Stimulated activated memory B cell treated with anti-CD40 and anti-IgM and Interleukin-4, amounts not matched to agents 10 μg/mL and 1 μg/mL and 100 μg/mL, for 72 hours (primary cell): Measurements from ENCODE around the gene ETFB.
A peak's percentile ranks its signal among the peaks of the same experiment; 100 is the strongest.
"Not testable (repeated sequence)": the region's sequence is repeated elsewhere in the genome, so short reads cannot be mapped to it uniquely, and the experiment has no call there.

Experiments used
- ATAC-seq: fragments of 150-1000 bp; cut with Tn5 transposase; 2 replicates; pipeline ENCODE4 v1.10.0; 2021
- H3K27ac Mint-ChIP-seq: one replicate; pipeline ENCODE4 v1.8.0; 2022; ENCODE audit warnings: mild to moderate bottlenecking, mixed read lengths
- H3K27me3 Mint-ChIP-seq: one replicate; pipeline ENCODE4 v1.8.0; 2022; ENCODE audit warnings: mixed read lengths
- H3K36me3 Mint-ChIP-seq: one replicate; pipeline ENCODE4 v1.8.0; 2022; ENCODE audit warnings: mixed read lengths
- H3K4me1 Mint-ChIP-seq: one replicate; pipeline ENCODE4 v1.8.0; 2022; ENCODE audit warnings: mixed read lengths
- H3K4me3 Mint-ChIP-seq: one replicate; pipeline ENCODE4 v1.8.0; 2022; ENCODE audit warnings: mild to moderate bottlenecking, moderate library complexity, mixed read lengths
- H3K9me3 Mint-ChIP-seq: one replicate; pipeline ENCODE4 v1.8.0; 2022; ENCODE audit warnings: mixed read lengths

Gene ETFB

GRCh38 chr19:51365965-51366388 is at the start of gene ETFB:
Gene ETFB (minus strand): TSS chr19:51366388. CDS start chr19:51366326, 62 bp downstream.
- H3K4me1 Mint-ChIP-seq, result peaks cover 57% of the 10 kb centered on the region
- no peak for ATAC-seq
- H3K4me3 Mint-ChIP-seq, result peak within 1 kb of the TSS; percentile 94
- no peaks in the 10 kb centered on the region for H3K9me3 Mint-ChIP-seq
- H3K27ac Mint-ChIP-seq, result peak within 1 kb of the TSS; percentile 89
- no peaks in the 10 kb centered on the region for H3K27me3 Mint-ChIP-seq
- no peaks in the 10 kb centered on the region for H3K36me3 Mint-ChIP-seq

- Mint-ChIP-seq H3K27me3 (no peaks in the 10 kb centered on the region), H3K9me3 (no peaks in the 10 kb centered on the region), H3K4me3 (no peak overlapping the region), H3K27ac (peak overlapping the region; percentile 71), H3K36me3 (peaks cover 52% of the 10 kb centered on the region), H3K4me1 (peaks cover 61% of the 10 kb centered on the region)
- no peak for ATAC-seq
These were observed 49.0 kb upstream of the ETFB start for GRCh38 chr19:51415187-51415586.

- no peak overlapping the region for H3K27ac Mint-ChIP-seq
- no peaks in the 10 kb centered on the region for H3K27me3 Mint-ChIP-seq
- peaks cover 45% of the 10 kb centered on the region for H3K36me3 Mint-ChIP-seq
- H3K4me1 Mint-ChIP-seq, result peaks cover 50% of the 10 kb centered on the region
- H3K4me3 Mint-ChIP-seq, result no peak overlapping the region
- H3K9me3 Mint-ChIP-seq, result no peaks in the 10 kb centered on the region
- ATAC-seq, result no peak
These were observed 45.0 kb upstream of the ETFB start for GRCh38 chr19:51410950-51411748.

- peaks cover 18% of the 10 kb centered on the region for H3K36me3 Mint-ChIP-seq
- no peaks in the 10 kb centered on the region for H3K9me3 Mint-ChIP-seq
- peaks cover 21% of the 10 kb centered on the region for H3K4me1 Mint-ChIP-seq
- H3K27me3 Mint-ChIP-seq, result no peaks in the 10 kb centered on the region
- H3K27ac Mint-ChIP-seq, result no peak overlapping the region
- peak; percentile 76 for ATAC-seq
- no peak overlapping the region for H3K4me3 Mint-ChIP-seq
These were observed 41.4 kb upstream of the ETFB start for GRCh38 chr19:51407511-51408131.

- Mint-ChIP-seq H3K27ac (no peak overlapping the region), H3K4me1 (peaks cover 5% of the 10 kb centered on the region), H3K27me3 (no peaks in the 10 kb centered on the region), H3K9me3 (peaks cover 7% of the 10 kb centered on the region), H3K36me3 (peaks cover 10% of the 10 kb centered on the region), H3K4me3 (no peak overlapping the region)
- ATAC-seq, result no peak
These were observed 35.9 kb upstream of the ETFB start for GRCh38 chr19:51402117-51402516.

GRCh38 chr19:51399936-51400335 is 33.7 kb upstream of the ETFB start:
- not testable (repeated sequence) for H3K9me3 Mint-ChIP-seq, H3K27me3 Mint-ChIP-seq, H3K4me3 Mint-ChIP-seq, H3K27ac Mint-ChIP-seq, ATAC-seq
- peaks cover 18% of the 10 kb centered on the region for H3K4me1 Mint-ChIP-seq
- H3K36me3 Mint-ChIP-seq, result peaks cover 10% of the 10 kb centered on the region

- H3K27me3 Mint-ChIP-seq, result no peaks in the 10 kb centered on the region
- no peak overlapping the region for H3K27ac Mint-ChIP-seq
- ATAC-seq, result no peak
- H3K36me3 Mint-ChIP-seq, result peaks cover 10% of the 10 kb centered on the region
- H3K4me1 Mint-ChIP-seq, result peaks cover 25% of the 10 kb centered on the region
- peaks cover 10% of the 10 kb centered on the region for H3K9me3 Mint-ChIP-seq
- H3K4me3 Mint-ChIP-seq, result no peak overlapping the region
These were observed 33.0 kb upstream of the ETFB start for GRCh38 chr19:51399231-51399630.

- Mint-ChIP-seq H3K36me3 (peaks cover 10% of the 10 kb centered on the region), H3K27ac (no peak overlapping the region), H3K4me3 (no peak overlapping the region), H3K4me1 (peaks cover 32% of the 10 kb centered on the region), H3K27me3 (no peaks in the 10 kb centered on the region), H3K9me3 (peaks cover 10% of the 10 kb centered on the region)
- ATAC-seq, result no peak
These were observed 32.0 kb upstream of the ETFB start for GRCh38 chr19:51398096-51398704.

- not testable (repeated sequence) for H3K27me3 Mint-ChIP-seq, ATAC-seq
These were observed 31.3 kb upstream of the ETFB start for GRCh38 chr19:51397453-51397852.

GRCh38 chr19:51396175-51396574 is 30.0 kb upstream of the ETFB start:
- peaks cover 3% of the 10 kb centered on the region for H3K9me3 Mint-ChIP-seq
- peak overlapping the region; percentile 83 for H3K27ac Mint-ChIP-seq
- no peak overlapping the region for H3K4me3 Mint-ChIP-seq
- H3K4me1 Mint-ChIP-seq, result peaks cover 34% of the 10 kb centered on the region
- H3K27me3 Mint-ChIP-seq, result peaks cover 3% of the 10 kb centered on the region
- no peak for ATAC-seq
- H3K36me3 Mint-ChIP-seq, result no peaks in the 10 kb centered on the region

More at GRCh38 chr19:51397453-51397852, 31.3 kb upstream of the ETFB start:
- H3K27ac Mint-ChIP-seq, H3K9me3 Mint-ChIP-seq, H3K36me3 Mint-ChIP-seq, H3K4me3 Mint-ChIP-seq: not testable (repeated sequence)
- peaks cover 32% of the 10 kb centered on the region for H3K4me1 Mint-ChIP-seq

- H3K27me3 Mint-ChIP-seq, result peaks cover 9% of the 10 kb centered on the region
- H3K36me3 Mint-ChIP-seq, result no peaks in the 10 kb centered on the region
- ATAC-seq, result peak; percentile 95
- H3K27ac Mint-ChIP-seq, result peak overlapping the region; percentile 83
- peaks cover 3% of the 10 kb centered on the region for H3K9me3 Mint-ChIP-seq
- peaks cover 43% of the 10 kb centered on the region for H3K4me1 Mint-ChIP-seq
- peak overlapping the region; percentile 80 for H3K4me3 Mint-ChIP-seq
These were observed 28.1 kb upstream of the ETFB start for GRCh38 chr19:51394050-51394836.

- Mint-ChIP-seq H3K27ac (no peak overlapping the region), H3K9me3 (peaks cover 3% of the 10 kb centered on the region), H3K4me3 (no peak overlapping the region), H3K27me3 (peaks cover 9% of the 10 kb centered on the region), H3K36me3 (no peaks in the 10 kb centered on the region), H3K4me1 (peaks cover 46% of the 10 kb centered on the region)
- ATAC-seq, result no peak
These were observed 26.5 kb upstream of the ETFB start for GRCh38 chr19:51392701-51393100.

GRCh38 chr19:51391073-51391611 is 25.0 kb upstream of the ETFB start:
- Mint-ChIP-seq H3K4me3 (no peak overlapping the region), H3K36me3 (no peaks in the 10 kb centered on the region), H3K27me3 (peaks cover 9% of the 10 kb centered on the region), H3K4me1 (peaks cover 45% of the 10 kb centered on the region), H3K9me3 (peaks cover 3% of the 10 kb centered on the region), H3K27ac (peak overlapping the region; percentile 82)
- no peak for ATAC-seq

- H3K4me3 Mint-ChIP-seq, result no peak overlapping the region
- peaks cover 25% of the 10 kb centered on the region for H3K4me1 Mint-ChIP-seq
- H3K36me3 Mint-ChIP-seq, result no peaks in the 10 kb centered on the region
- no peak for ATAC-seq
- no peak overlapping the region for H3K27ac Mint-ChIP-seq
- no peaks in the 10 kb centered on the region for H3K9me3 Mint-ChIP-seq
- peaks cover 9% of the 10 kb centered on the region for H3K27me3 Mint-ChIP-seq
These were observed 23.0 kb upstream of the ETFB start for GRCh38 chr19:51389143-51389542.

- H3K27me3 Mint-ChIP-seq, result peaks cover 9% of the 10 kb centered on the region
- peak within 1 kb of the TSS; percentile 5 for H3K27ac Mint-ChIP-seq
- no peaks in the 10 kb centered on the region for H3K9me3 Mint-ChIP-seq
- no peaks in the 10 kb centered on the region for H3K36me3 Mint-ChIP-seq
- H3K4me3 Mint-ChIP-seq, result no peak within 1 kb of the TSS
- peak; percentile 9 for ATAC-seq
- peaks cover 19% of the 10 kb centered on the region for H3K4me1 Mint-ChIP-seq
These were observed 21.8 kb upstream of the ETFB start, which contains the start of gene LIM2 for GRCh38 chr19:51387924-51388389. Gene LIM2 (minus strand): TSS chr19:51387974. CDS start chr19:51387443, 531 bp downstream.
